IMR-90 (cell line): Measurements from ENCODE around the gene DDOST. TPM values are rescaled to one million over a fixed set of nuclear protein-coding genes. Genes with fewer than 3 reads are reported as not detected.

Experiments
- ATAC-seq: fragments of 200-7000 bp; cut with Tn5 transposase; 2 replicates; pipeline ENCODE4 v1.9.1; 2020; ENCODE audit warnings: low read depth, mild to moderate bottlenecking, moderate library complexity
- BruUV-seq: library from RNA; stranded (reverse); fragments of 400-500 nt; replicated peaks from 2 replicates; lab custom pipeline; 2021; lab: Mats Ljungman, UMichigan
- CTCF ChIA-PET: fragments of 300-600 bp; formaldehyde crosslinking; extraction: SDS; loops from one replicate; lab custom pipeline; 2021; ENCODE audit warnings: antibody characterized with exemption; lab: Yijun Ruan, JAX
- POLR2A ChIA-PET: fragments of 300-600 bp; sonication (Branson Sonifier 250); formaldehyde crosslinking; loops from one replicate; lab custom pipeline; 2022; ENCODE audit warnings: antibody characterized with exemption; ENCODE audit not compliant: unreplicated experiment; lab: Charles Lee
- DNase-seq: peaks from one replicate; pipeline ENCODE4 v3.0.0; 2013
- H2AFZ ChIP-seq: replicated peaks from 2 replicates; pipeline ENCODE3; 2013; ENCODE audit warnings: low read length, mild to moderate bottlenecking; ENCODE audit not compliant: poor library complexity
- H2AK5ac ChIP-seq: 2 replicates; pipeline ENCODE4 v1.6.1; 2013; ENCODE audit warnings: low read depth, low read length, inconsistent platforms
- H2AK9ac ChIP-seq: replicated peaks from 2 replicates; pipeline ENCODE3; 2013; ENCODE audit warnings: mild to moderate bottlenecking, low read depth, low read length, moderate library complexity; ENCODE audit not compliant: poor library complexity
- H2BK120ac ChIP-seq: 2 replicates; pipeline ENCODE4 v1.6.1; 2013; ENCODE audit warnings: low read depth, low read length, inconsistent platforms
- H2BK15ac ChIP-seq: 3 replicates; pipeline ENCODE4 v1.6.1; 2013; ENCODE audit warnings: low read depth, low read length, inconsistent platforms
- H2BK20ac ChIP-seq: 2 replicates; pipeline ENCODE4 v1.6.1; 2013; ENCODE audit warnings: low read depth, mild to moderate bottlenecking, inconsistent platforms, low read length, moderate library complexity
- H2BK5ac ChIP-seq: 2 replicates; pipeline ENCODE4 v1.6.1; 2013; ENCODE audit warnings: mild to moderate bottlenecking, low read depth, low read length, inconsistent platforms; ENCODE audit not compliant: poor library complexity, severe bottlenecking
- H3K14ac ChIP-seq: replicated peaks from 2 replicates; pipeline ENCODE4 v1.6.1; 2013; ENCODE audit warnings: low read depth, low read length, inconsistent platforms
- H3K18ac ChIP-seq: 2 replicates; pipeline ENCODE4 v1.6.1; 2013; ENCODE audit warnings: low read depth, low read length, control low read depth
- H3K23ac ChIP-seq: 2 replicates; pipeline ENCODE4 v1.6.1; 2013; ENCODE audit warnings: low read depth, low read length, inconsistent platforms
- H3K27ac ChIP-seq: 2 replicates; pipeline ENCODE4 v1.5.1; 2013; ENCODE audit warnings: mild to moderate bottlenecking, control low read depth, low read length; ENCODE audit not compliant: insufficient read depth
- H3K27me3 ChIP-seq: 2 replicates; pipeline ENCODE4 v1.6.1; 2013; ENCODE audit warnings: low read length; ENCODE audit not compliant: control insufficient read depth, insufficient read depth
- H3K36me3 ChIP-seq: 2 replicates; pipeline ENCODE4 v1.6.1; 2013; ENCODE audit warnings: low read length, mixed read lengths; ENCODE audit not compliant: control insufficient read depth, insufficient read depth
- H3K4ac ChIP-seq: 2 replicates; pipeline ENCODE4 v1.6.1; 2013; ENCODE audit warnings: low read depth, low read length, inconsistent platforms
- H3K4me1 ChIP-seq: 2 replicates; pipeline ENCODE4 v1.6.1; 2013; ENCODE audit warnings: low read length, mixed read lengths; ENCODE audit not compliant: control insufficient read depth, insufficient read depth
- H3K4me2 ChIP-seq: 2 replicates; pipeline ENCODE4 v1.6.1; 2013; ENCODE audit warnings: low read depth, mild to moderate bottlenecking, control low read depth, low read length, moderate library complexity
- H3K4me3 ChIP-seq: 2 replicates; pipeline ENCODE4 v1.5.1; 2013; ENCODE audit warnings: low read depth, mild to moderate bottlenecking, control low read depth, low read length, moderate library complexity; ENCODE audit not compliant: insufficient read depth
- H3K56ac ChIP-seq: 2 replicates; pipeline ENCODE4 v1.6.1; 2013; ENCODE audit warnings: low read length, inconsistent platforms; ENCODE audit not compliant: insufficient read depth; ENCODE audit errors: extremely low read depth
- H3K79me1 ChIP-seq, 2 experiments: 2 replicates each; pipeline ENCODE4 v1.6.1; 2013; ENCODE audit warnings: low read length in 2 of 2, inconsistent platforms in 1 of 2, low read depth in 1 of 2
- H3K9ac ChIP-seq: 2 replicates; pipeline ENCODE4 v1.6.1; 2013; ENCODE audit warnings: low read depth, low read length, control low read depth
- H3K9me1 ChIP-seq: 2 replicates; pipeline ENCODE4 v1.6.1; 2013; ENCODE audit warnings: low read length, inconsistent platforms; ENCODE audit not compliant: insufficient read depth
- H3K9me3 ChIP-seq: 2 replicates; pipeline ENCODE4 v1.6.1; 2013; ENCODE audit warnings: low read length; ENCODE audit not compliant: control insufficient read depth, insufficient read depth
- H4K20me1 ChIP-seq: 2 replicates; pipeline ENCODE4 v1.6.1; 2013; ENCODE audit warnings: low read length, inconsistent platforms; ENCODE audit not compliant: insufficient read depth
- H4K5ac ChIP-seq: 2 replicates; pipeline ENCODE4 v1.6.1; 2013; ENCODE audit warnings: mild to moderate bottlenecking, low read depth, low read length, control low read depth
- H4K8ac ChIP-seq, 2 experiments: 2 replicates each; pipeline ENCODE4 v1.6.1; 2013; ENCODE audit warnings: low read depth in 2 of 2, low read length in 2 of 2, control low read depth in 1 of 2, inconsistent platforms in 1 of 2
- H4K91ac ChIP-seq: 2 replicates; pipeline ENCODE4 v1.6.1; 2013; ENCODE audit warnings: low read depth, low read length, inconsistent platforms; ENCODE audit not compliant: insufficient read depth
- BHLHE40 ChIP-seq: fragments of 150-350 bp; IDR thresholded peaks from 2 replicates; pipeline ENCODE4 v1.6.1; 2016; ENCODE audit warnings: mild to moderate bottlenecking, low read depth, low read length
- CEBPB ChIP-seq: IDR thresholded peaks from 2 replicates; pipeline ENCODE4 v1.6.1; 2012; ENCODE audit warnings: low read depth, low read length, improper control_type of control experiment
- CHD1 ChIP-seq: IDR thresholded peaks from 2 replicates; pipeline ENCODE4 v1.6.1; 2012; ENCODE audit warnings: low read depth, low read length, improper control_type of control experiment
- FOS ChIP-seq: fragments of 150-350 bp; IDR thresholded peaks from 2 replicates; pipeline ENCODE4 v1.6.1; 2016; ENCODE audit warnings: low read depth, low read length
- MAFK ChIP-seq: IDR thresholded peaks from 2 replicates; pipeline ENCODE4 v1.6.1; 2012; ENCODE audit warnings: low read depth, low read length, improper control_type of control experiment
- MAZ ChIP-seq: IDR thresholded peaks from 2 replicates; pipeline ENCODE4 v1.6.1; 2012; ENCODE audit warnings: low read depth, mild to moderate bottlenecking, low read length, improper control_type of control experiment, moderate library complexity, borderline replicate concordance
- MXI1 ChIP-seq: IDR thresholded peaks from 2 replicates; pipeline ENCODE4 v1.6.1; 2012; ENCODE audit warnings: low read depth, mild to moderate bottlenecking, low read length, moderate library complexity, borderline replicate concordance
- NFE2L2 ChIP-seq: fragments of 150-350 bp; IDR thresholded peaks from 2 replicates; pipeline ENCODE4 v1.6.1; 2016; ENCODE audit warnings: low read depth, mild to moderate bottlenecking, low read length
- POLR2A ChIP-seq: IDR thresholded peaks from 2 replicates; pipeline ENCODE4 v1.6.1; 2012; ENCODE audit warnings: mild to moderate bottlenecking, low read depth, low read length
- RAD21 ChIP-seq: IDR thresholded peaks from 2 replicates; pipeline ENCODE4 v1.6.1; 2012; ENCODE audit warnings: low read length, improper control_type of control experiment
- RCOR1 ChIP-seq: IDR thresholded peaks from 2 replicates; pipeline ENCODE4 v1.6.1; 2012; ENCODE audit warnings: mild to moderate bottlenecking, low read length, improper control_type of control experiment; ENCODE audit not compliant: insufficient replicate concordance
- RFX5 ChIP-seq: IDR thresholded peaks from 2 replicates; pipeline ENCODE4 v1.8.0; 2012; ENCODE audit warnings: low read depth, mild to moderate bottlenecking, low read length, moderate library complexity
- SMC3 ChIP-seq: fragments of 150-350 bp; IDR thresholded peaks from 2 replicates; pipeline ENCODE4 v1.6.1; 2016; ENCODE audit warnings: low read depth, mild to moderate bottlenecking, antibody characterized with exemption, low read length, moderate library complexity
- WGBS, 2 experiments: methylation state at CpG; one replicate each; pipeline versions ENCODE4 v1.1.5 to v1.1.7; 2013; ENCODE audit warnings: missing lambda C conversion rate in 2 of 2; ENCODE audit not compliant: insufficient read length in 1 of 2; ENCODE audit errors: extremely low coverage in 2 of 2; 5-methylcytosine and 5-hydroxymethylcytosine counted together
- dilution Hi-C: fragments of 300-500 bp; cut with HindIII; formaldehyde crosslinking; loops from one replicate; pipeline ENCODE4 v1.14.3; 2018; ENCODE audit warnings: low sequenced_read_pairs; ENCODE audit not compliant: unreplicated experiment
- in situ Hi-C: fragments of 300-500 bp; cut with MboI; formaldehyde crosslinking; loops from 3 replicates; pipeline ENCODE4 v1.14.3; 2019; ENCODE audit warnings: low sequenced_read_pairs, inconsistent platforms, mixed read lengths
- intact Hi-C: fragments of 100-400 bp; cut with micrococcal nuclease; formaldehyde crosslinking; loops from 2 replicates; pipeline ENCODE4 v1.10.0; 2022
- polyA plus RNA-seq, 3 experiments: library from polyadenylated mRNA; depleted of rRNA; stranded (reverse); fragments of >200 nt; gene quantifications; 2 replicates each; pipeline ENCODE4 v1.2.3, GENCODE V29; 2012; ENCODE audit warnings: low replicate concordance in 1 of 3
- total RNA-seq: library from RNA; depleted of rRNA; stranded (reverse); fragments of >200 nt; gene quantifications from 2 replicates; pipeline ENCODE4 v1.2.3, GENCODE V29; 2012
- TF ChIP-seq, protein P1 (sequence below): fragments of 150-350 bp; IDR thresholded peaks from 2 replicates; pipeline ENCODE4 v1.6.1; 2016; ENCODE audit warnings: low read depth, mild to moderate bottlenecking, low read length, moderate library complexity, borderline replicate concordance
- TF ChIP-seq, protein P2 (sequence below): fragments of 150-350 bp; IDR thresholded peaks from 2 replicates; pipeline ENCODE4 v1.6.1; 2017; ENCODE audit warnings: mild to moderate bottlenecking, antibody characterized with exemption, low read length, low read depth
- TF ChIP-seq, protein P3 (sequence below): conservative IDR thresholded peaks from 2 replicates; pipeline ENCODE4 v1.5.1; 2012; ENCODE audit warnings: mild to moderate bottlenecking, low read depth, low read length, improper control_type of control experiment

The DDOST gene
- total and polyA plus RNA-seq, 2 of the 4 experiments (the other 2 are of a cell fraction), result 179 to 477 TPM

DNA sequence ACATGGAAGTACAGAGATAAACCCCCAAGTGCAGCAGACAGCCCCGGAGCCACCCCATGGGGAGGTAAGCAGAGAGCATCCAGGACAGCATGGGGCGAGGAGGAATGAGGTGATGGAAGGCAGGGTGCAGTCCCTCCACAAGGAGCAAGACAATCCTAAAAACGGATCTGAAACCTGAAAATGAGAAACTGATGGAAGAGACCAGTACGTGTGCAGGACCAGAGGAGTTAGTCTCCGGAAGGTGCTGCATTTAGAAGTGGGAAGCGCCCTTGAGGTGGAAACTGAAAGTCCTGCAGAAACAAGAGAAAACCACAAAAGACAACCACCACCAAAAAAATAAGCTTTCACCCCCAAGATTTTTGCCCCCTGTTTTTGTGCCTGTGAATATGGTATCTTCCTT, 17.4 kb upstream of the DDOST start:
- Histone ChIP-seq H3K9me1 (no peaks in the 10 kb centered on the region), H3K27ac (no peak overlapping the region)

More for the DNA sequence above, 17.4 kb upstream of the DDOST start:
- Histone ChIP-seq H3K4ac (no peak overlapping the region), H2AK5ac (no peak overlapping the region), H3K9ac (no peak overlapping the region), H3K18ac (no peak overlapping the region), H3K23ac (no peak overlapping the region), H2BK20ac (no peak overlapping the region), H2BK15ac (no peak overlapping the region), H4K91ac (no peak overlapping the region), H3K4me2 (no peak overlapping the region), H3K36me3 (peaks cover 3% of the 10 kb centered on the region; the same call in 1 of the 2 replicates), H4K8ac (no peak overlapping the region), H2BK5ac (no peak overlapping the region), H3K56ac (no peak overlapping the region), H2AK9ac (no peak overlapping the region), H2AFZ (no peak overlapping the region), H3K14ac (no peak overlapping the region), H2BK120ac (no peak overlapping the region), H3K4me3 (no peak overlapping the region), H4K20me1 (no peaks in the 10 kb centered on the region), H3K9me3 (no peaks in the 10 kb centered on the region), H3K79me1 (no peaks in the 10 kb centered on the region), H3K27me3 (no peaks in the 10 kb centered on the region), H3K4me1 (no peaks in the 10 kb centered on the region), H4K5ac (no peak overlapping the region)
- intact Hi-C loops (no loop called here), in situ Hi-C loops (loop anchor here (25.0 kb wide), 1 partner anchor 684 kb away; no protein-coding TSS in a partner anchor), dilution Hi-C loops (no loop called here)
- TF ChIP-seq SMC3 (no peak), RFX5 (no peak), CHD1 (no peak), NFE2L2 (no peak), RAD21 (no peak), BHLHE40 (no peak), MAFK (no peak), CEBPB (no peak), FOS (no peak), MAZ (no peak), POLR2A (no peak), MXI1 (no peak), RCOR1 (no peak)
- TF ChIP-seq, protein P1, sequence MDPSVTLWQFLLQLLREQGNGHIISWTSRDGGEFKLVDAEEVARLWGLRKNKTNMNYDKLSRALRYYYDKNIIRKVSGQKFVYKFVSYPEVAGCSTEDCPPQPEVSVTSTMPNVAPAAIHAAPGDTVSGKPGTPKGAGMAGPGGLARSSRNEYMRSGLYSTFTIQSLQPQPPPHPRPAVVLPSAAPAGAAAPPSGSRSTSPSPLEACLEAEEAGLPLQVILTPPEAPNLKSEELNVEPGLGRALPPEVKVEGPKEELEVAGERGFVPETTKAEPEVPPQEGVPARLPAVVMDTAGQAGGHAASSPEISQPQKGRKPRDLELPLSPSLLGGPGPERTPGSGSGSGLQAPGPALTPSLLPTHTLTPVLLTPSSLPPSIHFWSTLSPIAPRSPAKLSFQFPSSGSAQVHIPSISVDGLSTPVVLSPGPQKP, result no peak
- TF ChIP-seq, protein P2, sequence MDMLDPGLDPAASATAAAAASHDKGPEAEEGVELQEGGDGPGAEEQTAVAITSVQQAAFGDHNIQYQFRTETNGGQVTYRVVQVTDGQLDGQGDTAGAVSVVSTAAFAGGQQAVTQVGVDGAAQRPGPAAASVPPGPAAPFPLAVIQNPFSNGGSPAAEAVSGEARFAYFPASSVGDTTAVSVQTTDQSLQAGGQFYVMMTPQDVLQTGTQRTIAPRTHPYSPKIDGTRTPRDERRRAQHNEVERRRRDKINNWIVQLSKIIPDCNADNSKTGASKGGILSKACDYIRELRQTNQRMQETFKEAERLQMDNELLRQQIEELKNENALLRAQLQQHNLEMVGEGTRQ, result no peak
- TF ChIP-seq, protein P3, sequence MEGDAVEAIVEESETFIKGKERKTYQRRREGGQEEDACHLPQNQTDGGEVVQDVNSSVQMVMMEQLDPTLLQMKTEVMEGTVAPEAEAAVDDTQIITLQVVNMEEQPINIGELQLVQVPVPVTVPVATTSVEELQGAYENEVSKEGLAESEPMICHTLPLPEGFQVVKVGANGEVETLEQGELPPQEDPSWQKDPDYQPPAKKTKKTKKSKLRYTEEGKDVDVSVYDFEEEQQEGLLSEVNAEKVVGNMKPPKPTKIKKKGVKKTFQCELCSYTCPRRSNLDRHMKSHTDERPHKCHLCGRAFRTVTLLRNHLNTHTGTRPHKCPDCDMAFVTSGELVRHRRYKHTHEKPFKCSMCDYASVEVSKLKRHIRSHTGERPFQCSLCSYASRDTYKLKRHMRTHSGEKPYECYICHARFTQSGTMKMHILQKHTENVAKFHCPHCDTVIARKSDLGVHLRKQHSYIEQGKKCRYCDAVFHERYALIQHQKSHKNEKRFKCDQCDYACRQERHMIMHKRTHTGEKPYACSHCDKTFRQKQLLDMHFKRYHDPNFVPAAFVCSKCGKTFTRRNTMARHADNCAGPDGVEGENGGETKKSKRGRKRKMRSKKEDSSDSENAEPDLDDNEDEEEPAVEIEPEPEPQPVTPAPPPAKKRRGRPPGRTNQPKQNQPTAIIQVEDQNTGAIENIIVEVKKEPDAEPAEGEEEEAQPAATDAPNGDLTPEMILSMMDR, result no peak
- DNase-seq, result no peak
- ChIA-PET CTCF (no interaction called here), POLR2A (no interaction called here)
- no peak for ATAC-seq
- BruUV-seq, result no TSS peak
- 73% methylated on average over 2 of the region's 6 CpGs; no CpG with 5 or more reads in 1 of the 2 experiments for WGBS, 2 experiments
